DMS153 treated with DMSO at 0.1 percent for 48 hours (cell line): ENCODE measurements around the gene EMP2.

ENCODE experiments used
- DNase-seq: peaks from one replicate; lab custom pipeline; 2025; ENCODE audit not compliant: unreplicated experiment; lab: John Stamatoyannopoulos, UW

EMP2 gene

DNA sequence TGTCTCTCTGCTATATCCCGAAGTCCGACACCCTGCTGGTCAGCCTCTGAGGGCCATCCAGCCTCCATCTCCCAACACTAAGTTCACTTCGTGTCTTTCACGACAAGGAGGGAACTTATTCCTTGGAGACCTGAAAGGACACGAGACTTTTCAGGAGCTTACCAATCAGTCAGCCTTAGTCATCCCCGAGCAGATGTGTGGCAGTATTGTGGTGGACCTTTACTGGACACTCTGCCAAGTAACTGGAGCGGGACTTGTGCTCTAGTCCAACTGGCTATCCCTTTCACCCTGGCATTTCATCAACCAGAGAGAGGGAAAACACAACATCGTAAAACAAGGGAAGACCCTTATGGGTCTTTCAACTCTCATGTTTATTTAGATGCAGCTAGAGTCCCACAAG is 87.1 kb downstream of the EMP2 start:
- no peak for DNase-seq

DNA sequence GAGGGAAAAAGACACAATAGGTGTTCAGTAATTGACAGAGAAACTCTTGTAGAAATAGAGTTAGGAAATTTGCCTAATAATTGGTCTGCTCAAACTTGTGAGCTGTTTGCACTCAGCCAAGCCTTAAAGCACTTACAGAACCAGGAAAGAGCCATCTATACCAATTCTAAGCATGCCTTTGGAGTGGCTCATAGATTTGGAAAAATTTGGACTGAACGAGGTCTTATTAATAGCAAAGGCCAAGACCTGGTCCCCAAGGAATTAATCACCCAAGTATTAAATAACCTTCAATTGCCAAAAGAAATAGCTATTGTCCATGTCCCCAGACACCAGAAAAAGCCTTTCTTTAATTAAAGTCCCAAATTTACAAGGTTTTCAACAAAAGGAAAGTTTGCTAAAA is 90.3 kb downstream of the EMP2 start:
- no peak for DNase-seq

DNA sequence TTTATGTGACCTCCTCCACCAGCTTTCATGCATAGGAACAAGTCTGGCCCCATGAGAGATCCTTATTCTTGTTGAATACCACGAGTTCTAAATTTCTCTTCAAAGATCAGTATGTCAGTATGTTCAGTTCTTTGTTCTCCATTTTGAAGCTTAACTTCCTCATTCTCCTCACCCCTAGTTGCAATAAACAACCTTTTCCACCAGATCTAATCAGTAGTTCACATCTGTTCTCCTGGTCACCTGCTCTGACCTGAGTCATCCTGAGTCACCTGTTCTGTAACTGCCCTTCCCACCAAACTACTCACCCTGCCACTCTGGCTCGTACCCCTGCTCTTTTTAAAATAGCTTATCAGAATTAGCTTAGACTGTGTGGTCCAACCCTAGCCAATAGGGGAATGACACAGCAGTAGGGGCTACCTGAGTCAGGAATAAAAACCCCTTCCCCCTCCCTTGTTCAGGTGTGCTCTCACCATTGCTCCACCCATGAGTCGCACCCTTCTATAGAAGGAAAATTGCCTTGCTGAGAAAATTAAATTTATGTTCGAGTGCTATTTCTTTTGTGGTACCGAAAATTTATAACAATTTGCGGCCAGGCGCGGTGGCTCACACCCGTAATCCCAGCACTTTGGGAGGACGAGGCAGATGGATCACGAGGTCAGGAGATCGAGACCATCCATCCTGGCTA is 94.6 kb downstream of the EMP2 start:
- DNase-seq = no peak

DNA sequence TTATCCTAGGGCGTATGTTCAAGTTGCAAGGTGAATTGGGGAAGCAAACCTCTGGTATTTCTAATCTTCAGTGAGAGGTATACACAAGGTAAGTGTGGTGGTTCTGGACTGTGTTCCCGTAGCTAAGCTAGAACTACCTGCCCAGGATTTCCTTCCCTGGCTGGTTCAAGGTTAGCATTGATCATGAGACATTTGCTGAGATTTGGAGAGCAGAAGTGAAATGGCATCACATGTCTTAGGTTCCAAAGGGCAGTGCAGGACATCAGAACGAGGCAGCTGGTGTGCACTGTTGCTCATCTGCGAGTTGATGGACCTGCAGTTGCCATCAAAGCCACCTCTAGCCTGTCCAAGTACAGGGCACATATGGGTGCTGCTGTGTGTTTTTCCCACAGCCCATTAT is 95.2 kb downstream of the EMP2 start:
- DNase-seq = no peak

DNA sequence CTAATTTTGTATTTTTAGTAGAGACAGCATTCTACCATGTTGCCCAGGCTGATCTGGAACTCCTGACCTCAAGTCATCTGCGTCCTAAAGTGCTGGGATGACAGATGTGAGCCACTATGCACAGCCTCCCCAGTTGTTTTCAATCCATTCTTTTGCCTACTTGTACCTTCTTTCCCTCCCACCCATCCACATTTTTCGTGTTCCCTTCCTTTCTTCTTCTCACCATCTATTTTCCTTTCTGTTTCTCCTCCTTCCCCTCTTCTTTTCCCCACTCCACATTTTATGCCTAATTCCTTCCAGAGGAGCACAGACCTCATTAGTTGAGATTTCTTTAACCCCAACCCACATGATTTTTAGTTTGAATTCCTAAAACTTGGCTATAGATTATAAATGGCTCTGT is 100.2 kb downstream of the EMP2 start:
- DNase-seq = no peak
